Astrocyte (in vitro differentiated cells and primary cell): ENCODE measurements around the gene BACH2. TPM values are rescaled to one million over a fixed set of nuclear protein-coding genes. Genes with fewer than 3 reads are reported as not detected.

Experiments used
- DNase-seq: peaks from one replicate; pipeline ENCODE4 v3.0.0-alpha.2; 2010; ENCODE audit warnings: low read depth
- FAIRE-seq: peaks from 2 replicates; lab custom pipeline; 2011; peaks lifted over from hg19 to GRCh38; lab: Jason Lieb, UNC
- H2AFZ ChIP-seq: 2 replicates; pipeline ENCODE4 v1.6.0; 2012; ENCODE audit warnings: low read depth, low read length, inconsistent platforms
- H3K27ac ChIP-seq: 2 replicates; pipeline ENCODE4 v1.5.1; 2011; ENCODE audit warnings: low read depth, low read length, inconsistent platforms
- H3K27me3 ChIP-seq: 2 replicates; pipeline ENCODE4 v1.6.0; 2011; ENCODE audit warnings: low read length, inconsistent platforms; ENCODE audit not compliant: insufficient read depth
- H3K36me3 ChIP-seq: 2 replicates; pipeline ENCODE4 v1.5.1; 2011; ENCODE audit warnings: low read length, inconsistent platforms; ENCODE audit not compliant: insufficient read depth
- H3K4me1 ChIP-seq: 2 replicates; pipeline ENCODE4 v1.5.1; 2011; ENCODE audit warnings: low read length, inconsistent platforms; ENCODE audit not compliant: insufficient read depth
- H3K4me2 ChIP-seq: 2 replicates; pipeline ENCODE4 v1.6.0; 2012; ENCODE audit warnings: low read length, inconsistent platforms
- H3K4me3 ChIP-seq: 2 replicates; pipeline ENCODE4 v1.5.1; 2011; ENCODE audit warnings: low read depth, mild to moderate bottlenecking, low read length, inconsistent platforms; ENCODE audit not compliant: insufficient read depth
- H3K79me2 ChIP-seq: 2 replicates; pipeline ENCODE4 v1.6.0; 2012; ENCODE audit warnings: mild to moderate bottlenecking, low read length, inconsistent platforms; ENCODE audit not compliant: insufficient read depth
- H3K9ac ChIP-seq: 2 replicates; pipeline ENCODE4 v1.6.0; 2012; ENCODE audit warnings: mild to moderate bottlenecking, low read length, inconsistent platforms
- H3K9me3 ChIP-seq: 2 replicates; pipeline ENCODE4 v1.5.1; 2012; ENCODE audit warnings: low read depth, mild to moderate bottlenecking, low read length, inconsistent platforms; ENCODE audit not compliant: insufficient read depth
- H4K20me1 ChIP-seq: 2 replicates; pipeline ENCODE4 v1.6.0; 2012; ENCODE audit warnings: low read length, inconsistent platforms; ENCODE audit not compliant: insufficient read depth
- H3K27ac Mint-ChIP-seq: one replicate; pipeline ENCODE4 v1.8.0; 2021; ENCODE audit warnings: mild to moderate bottlenecking, mixed read lengths; ENCODE audit not compliant: unreplicated experiment
- H3K27me3 Mint-ChIP-seq: one replicate; pipeline ENCODE4 v1.8.0; 2021; ENCODE audit warnings: low read depth, mixed read lengths; ENCODE audit not compliant: unreplicated experiment
- H3K36me3 Mint-ChIP-seq: one replicate; pipeline ENCODE4 v1.8.0; 2021; ENCODE audit warnings: low read depth, mixed read lengths; ENCODE audit not compliant: unreplicated experiment
- H3K4me1 Mint-ChIP-seq: one replicate; pipeline ENCODE4 v1.8.0; 2021; ENCODE audit warnings: low read depth, mixed read lengths; ENCODE audit not compliant: unreplicated experiment
- H3K4me3 Mint-ChIP-seq: one replicate; pipeline ENCODE4 v1.8.0; 2021; ENCODE audit warnings: mild to moderate bottlenecking, moderate library complexity, mixed read lengths; ENCODE audit not compliant: unreplicated experiment
- H3K9me3 Mint-ChIP-seq: one replicate; pipeline ENCODE4 v1.8.0; 2021; ENCODE audit warnings: mild to moderate bottlenecking, mixed read lengths; ENCODE audit not compliant: unreplicated experiment
- EZH2 ChIP-seq: IDR thresholded peaks from 2 replicates; pipeline ENCODE4 v1.6.1; 2012; ENCODE audit warnings: mild to moderate bottlenecking, low read length, inconsistent platforms; ENCODE audit not compliant: insufficient read depth
- total RNA-seq: library from RNA; stranded (reverse); gene quantifications from 2 replicates; pipeline ENCODE4 v1.2.1, GENCODE V29; 2021
- TF ChIP-seq, protein P1 (sequence below): IDR thresholded peaks from 2 replicates; pipeline ENCODE4 v1.5.1; 2011; ENCODE audit warnings: low read depth, mild to moderate bottlenecking, inconsistent platforms, low read length, moderate library complexity; ENCODE audit not compliant: insufficient read depth

BACH2 gene
- total RNA-seq, 1 donor from 2014 or later, result 17.5 TPM

GRCh38 chr6:90044182-90044832 lies 252.3 kb downstream of the BACH2 start:
- H3K4me2 ChIP-seq, result peak overlapping the region; percentile 59
- no peak for FAIRE-seq

GRCh38 chr6:90040931-90041330 lies 255.7 kb downstream of the BACH2 start:
- Mint-ChIP-seq H3K27ac (no peak overlapping the region), H3K9me3 (peaks cover 4% of the 10 kb centered on the region)
- no peak for FAIRE-seq

More at GRCh38 chr6:90044182-90044832, 252.3 kb downstream of the BACH2 start:
- peaks cover 9% of the 10 kb centered on the region for H3K4me1 Mint-ChIP-seq
- Histone ChIP-seq H3K9ac (no peak overlapping the region), H3K4me1 (peaks cover 18% of the 10 kb centered on the region), H3K27ac (peak overlapping the region; percentile 17), H3K9me3 (no peaks in the 10 kb centered on the region), H4K20me1 (no peaks in the 10 kb centered on the region), H3K4me3 (no peak overlapping the region), H3K36me3 (no peaks in the 10 kb centered on the region), H2AFZ (no peak overlapping the region), H3K79me2 (no peaks in the 10 kb centered on the region), H3K27me3 (no peaks in the 10 kb centered on the region)
- no peak for DNase-seq
- H3K9me3 Mint-ChIP-seq, result no peaks in the 10 kb centered on the region
- H3K27me3 Mint-ChIP-seq, result no peaks in the 10 kb centered on the region
- H3K36me3 Mint-ChIP-seq, result peaks cover 3% of the 10 kb centered on the region
- no peak overlapping the region for H3K27ac Mint-ChIP-seq
- TF ChIP-seq, protein P1, sequence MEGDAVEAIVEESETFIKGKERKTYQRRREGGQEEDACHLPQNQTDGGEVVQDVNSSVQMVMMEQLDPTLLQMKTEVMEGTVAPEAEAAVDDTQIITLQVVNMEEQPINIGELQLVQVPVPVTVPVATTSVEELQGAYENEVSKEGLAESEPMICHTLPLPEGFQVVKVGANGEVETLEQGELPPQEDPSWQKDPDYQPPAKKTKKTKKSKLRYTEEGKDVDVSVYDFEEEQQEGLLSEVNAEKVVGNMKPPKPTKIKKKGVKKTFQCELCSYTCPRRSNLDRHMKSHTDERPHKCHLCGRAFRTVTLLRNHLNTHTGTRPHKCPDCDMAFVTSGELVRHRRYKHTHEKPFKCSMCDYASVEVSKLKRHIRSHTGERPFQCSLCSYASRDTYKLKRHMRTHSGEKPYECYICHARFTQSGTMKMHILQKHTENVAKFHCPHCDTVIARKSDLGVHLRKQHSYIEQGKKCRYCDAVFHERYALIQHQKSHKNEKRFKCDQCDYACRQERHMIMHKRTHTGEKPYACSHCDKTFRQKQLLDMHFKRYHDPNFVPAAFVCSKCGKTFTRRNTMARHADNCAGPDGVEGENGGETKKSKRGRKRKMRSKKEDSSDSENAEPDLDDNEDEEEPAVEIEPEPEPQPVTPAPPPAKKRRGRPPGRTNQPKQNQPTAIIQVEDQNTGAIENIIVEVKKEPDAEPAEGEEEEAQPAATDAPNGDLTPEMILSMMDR, result no peak
- TF ChIP-seq EZH2, result no peak
- H3K4me3 Mint-ChIP-seq, result no peak overlapping the region

GRCh38 chr6:90039911-90040310 lies 256.7 kb downstream of the BACH2 start:
- Mint-ChIP-seq H3K27ac (peak overlapping the region; percentile 44), H3K4me3 (no peak overlapping the region), H3K9me3 (peaks cover 4% of the 10 kb centered on the region), H3K4me1 (peaks cover 9% of the 10 kb centered on the region), H3K27me3 (no peaks in the 10 kb centered on the region), H3K36me3 (peaks cover 2% of the 10 kb centered on the region)
- no peaks in the 10 kb centered on the region for H3K36me3 ChIP-seq
- peak overlapping the region; percentile 25 for H3K27ac ChIP-seq
- H3K4me2 ChIP-seq, result peak overlapping the region; percentile 14
- no peaks in the 10 kb centered on the region for H3K27me3 ChIP-seq
- peaks cover 11% of the 10 kb centered on the region for H3K4me1 ChIP-seq
- H3K9me3 ChIP-seq, result no peaks in the 10 kb centered on the region
- H3K79me2 ChIP-seq, result no peaks in the 10 kb centered on the region
- FAIRE-seq (peak; percentile 76), DNase-seq (peak; percentile 72)
- H4K20me1 ChIP-seq, result no peaks in the 10 kb centered on the region
- no peak overlapping the region for H3K9ac ChIP-seq
- TF ChIP-seq EZH2, result no peak
- TF ChIP-seq, protein P1, result no peak
- H3K4me3 ChIP-seq, result no peak overlapping the region
- no peak overlapping the region for H2AFZ ChIP-seq

More at GRCh38 chr6:90040931-90041330, 255.7 kb downstream of the BACH2 start:
- H3K36me3 Mint-ChIP-seq, result peaks cover 2% of the 10 kb centered on the region
- Histone ChIP-seq H4K20me1 (no peaks in the 10 kb centered on the region), H3K27me3 (no peaks in the 10 kb centered on the region), H3K9me3 (no peaks in the 10 kb centered on the region), H3K4me2 (no peak overlapping the region), H3K9ac (no peak overlapping the region), H3K79me2 (no peaks in the 10 kb centered on the region), H3K36me3 (no peaks in the 10 kb centered on the region), H3K4me1 (peaks cover 18% of the 10 kb centered on the region), H3K4me3 (no peak overlapping the region), H3K27ac (no peak overlapping the region), H2AFZ (no peak overlapping the region)
- no peaks in the 10 kb centered on the region for H3K27me3 Mint-ChIP-seq
- TF ChIP-seq, protein P1, result no peak
- no peak overlapping the region for H3K4me3 Mint-ChIP-seq
- DNase-seq, result no peak
- peaks cover 9% of the 10 kb centered on the region for H3K4me1 Mint-ChIP-seq
